NCI-H1105 (cell line): ENCODE measurements around the gene IRS1.

ENCODE experiments used
- DNase-seq: peaks from one replicate; lab custom pipeline; 2025; lab: John Stamatoyannopoulos, UW

IRS1 gene

DNA sequence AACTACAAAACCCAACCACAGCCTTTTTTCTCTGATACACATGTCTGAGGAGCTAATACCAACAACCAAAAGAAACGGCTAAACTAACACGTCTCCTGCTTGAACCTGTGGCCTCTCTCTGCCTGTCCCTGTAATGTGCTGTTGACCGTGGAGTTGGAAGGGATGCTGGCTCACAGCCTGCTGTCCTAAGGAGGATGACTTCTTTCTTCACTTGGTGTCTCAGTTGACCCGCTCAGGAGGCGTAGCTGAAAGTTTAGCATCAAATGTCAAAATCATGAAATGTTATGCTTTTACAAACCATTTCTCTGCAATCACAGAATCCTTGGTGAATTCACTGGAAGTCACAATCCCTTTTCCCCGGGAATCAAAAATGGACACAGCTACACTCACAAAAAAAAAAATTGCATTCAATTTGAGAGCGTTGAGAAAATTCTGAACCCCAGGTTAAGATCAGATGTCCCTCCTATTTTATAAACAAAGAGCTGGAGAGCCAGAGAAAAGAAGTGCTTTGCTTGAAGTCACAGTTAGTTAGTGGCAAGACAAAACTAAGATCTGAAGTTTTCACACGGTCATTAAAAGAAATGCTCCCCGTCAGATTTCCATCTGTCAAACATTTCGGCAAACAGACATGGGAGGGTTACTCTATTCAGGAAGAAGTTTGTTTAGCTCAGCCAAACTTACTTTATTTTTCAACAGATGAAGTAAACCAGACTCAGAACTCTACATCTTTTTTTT lies 74.3 kb downstream of the IRS1 start:
- DNase-seq = no peak

DNA sequence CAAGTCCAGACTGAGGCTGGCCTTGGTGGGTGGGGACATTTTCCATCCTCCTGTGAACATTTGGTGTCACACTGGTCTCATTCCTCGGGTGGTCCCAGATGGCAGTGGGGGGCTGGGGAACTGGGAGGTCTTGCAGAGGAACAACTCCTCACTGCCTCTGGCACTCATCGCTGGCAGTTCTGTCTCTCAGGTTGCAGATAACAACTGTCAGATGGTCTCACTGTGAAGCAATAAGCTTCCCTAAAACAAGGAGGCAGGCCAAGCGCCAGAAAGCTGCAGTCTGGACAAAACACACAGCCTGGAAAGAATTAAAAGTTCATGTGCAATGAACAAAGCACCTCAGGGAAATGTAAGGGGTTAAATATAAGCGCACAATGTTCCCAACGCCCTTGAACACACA lies 78.1 kb downstream of the IRS1 start:
- DNase-seq = no peak

- DNase-seq = no peak
Measured at GRCh38 chr2:226720948-226721347, 78.7 kb downstream of the IRS1 start.

GRCh38 chr2:226717719-226718118 lies 81.9 kb downstream of the IRS1 start:
- DNase-seq = no peak

DNA sequence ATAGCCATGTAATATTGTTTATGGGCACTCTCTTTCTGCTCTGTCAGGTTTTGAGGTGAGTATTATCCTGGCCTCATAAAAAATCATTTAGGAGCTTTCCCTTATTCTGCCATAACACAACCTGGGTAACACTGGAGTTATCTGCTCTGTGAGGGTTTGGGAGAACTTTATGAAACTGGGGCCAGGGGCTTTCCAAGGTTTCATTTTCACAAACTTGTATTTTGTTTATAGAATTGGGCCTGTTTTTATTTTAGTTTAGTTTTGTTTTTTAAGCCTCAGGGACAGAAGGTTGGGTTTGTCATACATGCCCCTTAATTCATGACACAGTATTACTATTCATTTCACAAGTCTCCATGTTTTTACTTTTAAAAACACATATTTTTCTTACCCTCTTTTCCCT lies 83.5 kb downstream of the IRS1 start:
- no peak for DNase-seq

- no peak for DNase-seq
Measured at GRCh38 chr2:226715347-226715990, 84.2 kb downstream of the IRS1 start.

- DNase-seq = no peak
Measured at GRCh38 chr2:226712941-226713340, 86.7 kb downstream of the IRS1 start.

GRCh38 chr2:226711606-226712296 lies 87.9 kb downstream of the IRS1 start:
- DNase-seq = no peak

GRCh38 chr2:226707499-226707898 lies 92.1 kb downstream of the IRS1 start:
- no peak for DNase-seq

DNA sequence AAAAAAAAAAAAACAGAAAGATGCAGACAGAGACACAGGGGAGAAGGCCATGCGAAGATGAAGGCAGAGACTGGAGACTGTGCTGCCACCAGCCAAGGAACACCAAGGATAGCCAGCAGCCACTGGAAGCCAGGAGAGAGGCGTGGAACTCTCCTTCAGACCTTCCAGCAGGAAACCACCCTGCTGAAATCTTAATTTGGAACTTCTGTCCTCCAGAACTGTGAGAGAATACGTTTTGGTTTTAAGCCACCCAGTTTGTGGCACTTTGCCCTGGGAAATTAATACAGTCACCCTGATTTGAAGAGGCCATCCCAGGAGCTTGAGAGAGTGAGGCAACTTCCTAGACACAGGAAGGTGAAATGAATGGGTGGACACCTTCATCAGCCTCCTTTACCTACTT lies 93.7 kb downstream of the IRS1 start:
- no peak for DNase-seq

- no peak for DNase-seq
Measured at GRCh38 chr2:226705133-226705886, 94.3 kb downstream of the IRS1 start.

GRCh38 chr2:226703514-226703913 lies 96.1 kb downstream of the IRS1 start:
- DNase-seq = no peak

- no peak for DNase-seq
Measured at GRCh38 chr2:226702376-226702775, 97.2 kb downstream of the IRS1 start.

- no peak for DNase-seq
Measured at GRCh38 chr2:226701052-226701451, 98.6 kb downstream of the IRS1 start.

DNA sequence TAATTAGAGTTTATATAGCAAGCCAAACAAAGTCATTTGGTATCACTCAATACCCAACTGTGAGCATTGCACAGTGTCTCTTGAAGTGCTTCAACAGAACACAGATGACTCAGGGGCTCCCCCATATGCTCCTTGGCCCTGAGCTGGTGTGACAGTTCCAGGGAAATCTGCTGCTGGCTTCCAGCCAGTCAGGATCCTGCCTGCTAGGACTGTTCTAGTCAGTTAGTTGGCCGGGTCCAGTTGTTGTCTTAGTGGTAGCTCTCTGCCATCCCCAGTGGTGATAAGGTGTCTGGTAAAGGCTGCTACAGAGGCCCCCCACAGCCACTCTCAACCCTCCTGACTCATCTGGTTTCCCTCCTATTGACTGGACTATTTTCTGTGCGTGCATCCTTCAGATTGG lies 100.3 kb downstream of the IRS1 start:
- no peak for DNase-seq

- DNase-seq = no peak
Measured at GRCh38 chr2:226698671-226699070, 100.9 kb downstream of the IRS1 start.

DNA sequence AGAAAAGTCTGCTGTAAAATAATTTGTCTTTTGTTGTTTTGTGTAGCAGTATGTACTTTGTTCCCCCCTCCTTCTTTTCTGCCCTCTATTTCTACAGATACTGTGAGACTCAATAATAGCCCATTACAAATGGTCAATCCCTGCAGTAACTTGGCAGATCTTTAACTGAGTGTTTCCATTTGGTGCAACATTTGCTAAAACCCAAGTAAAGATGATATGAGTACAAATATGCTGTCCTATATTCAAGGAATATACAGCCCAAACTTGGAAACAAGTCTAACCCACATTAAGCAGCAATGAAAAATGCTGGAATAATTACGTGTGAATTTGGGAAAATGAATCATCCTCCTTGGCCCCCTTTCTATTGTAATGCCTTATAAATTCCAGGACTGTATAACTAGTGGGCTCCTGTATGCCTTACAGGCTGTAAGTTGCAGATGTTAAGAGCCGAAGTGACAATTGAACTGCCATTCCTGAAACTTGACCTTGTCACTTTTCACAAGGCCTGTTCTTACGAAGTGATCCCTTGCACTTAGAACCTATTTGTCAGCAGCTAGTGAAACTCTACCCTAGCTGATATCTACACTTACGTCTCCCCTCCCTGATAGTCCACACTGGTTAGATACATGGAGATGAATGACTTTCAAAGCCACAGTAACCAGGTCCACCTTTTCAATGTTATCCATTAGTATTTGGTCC lies 104.9 kb downstream of the IRS1 start:
- no peak for DNase-seq

GRCh38 chr2:226694149-226694548 lies 105.5 kb downstream of the IRS1 start:
- no peak for DNase-seq

DNA sequence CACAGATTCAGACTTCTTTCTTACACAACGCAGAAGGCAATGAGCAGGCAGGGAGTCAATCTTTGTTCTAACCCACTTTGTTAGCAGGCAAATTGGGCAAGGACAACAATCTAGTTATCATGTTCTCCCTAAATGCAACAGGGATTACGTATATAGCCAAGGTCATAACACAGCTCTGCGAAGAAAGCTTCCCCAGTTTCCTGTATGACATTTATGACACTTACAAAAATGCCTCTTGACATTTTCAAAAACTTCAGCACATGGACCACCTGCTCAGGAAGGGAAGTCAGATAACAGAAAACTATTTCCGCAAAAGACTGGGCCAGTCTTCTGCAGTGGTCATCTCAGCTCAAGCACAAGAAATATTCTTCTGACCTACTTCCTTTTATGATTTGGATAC lies 106.1 kb downstream of the IRS1 start:
- no peak for DNase-seq

DNA sequence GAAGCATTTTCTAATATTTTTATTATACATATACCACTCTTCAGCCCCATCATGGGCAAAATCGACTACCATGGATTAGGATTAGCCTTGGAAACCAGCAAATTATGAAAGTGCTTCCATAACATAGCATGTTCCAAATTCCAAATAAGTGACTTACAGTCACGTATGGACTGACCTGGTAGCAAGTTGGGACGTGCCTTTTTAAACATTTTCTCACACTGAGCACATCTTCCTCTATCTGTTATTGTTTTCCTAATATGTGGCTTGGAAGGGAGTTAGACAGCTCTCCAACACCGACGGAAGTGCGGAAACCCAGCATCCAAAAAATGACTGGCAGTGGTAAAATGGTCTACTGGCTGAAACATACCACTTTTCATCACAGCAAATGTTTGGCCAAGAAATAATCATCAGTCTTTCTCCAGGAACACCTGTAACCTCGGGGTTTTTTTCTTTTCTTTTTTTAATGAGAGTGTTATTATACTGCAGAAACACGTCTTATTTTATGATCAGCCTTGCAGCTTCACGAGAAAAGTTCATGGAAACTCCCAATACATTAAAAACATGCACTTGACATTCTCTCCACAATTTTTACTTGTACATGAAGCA lies 107.0 kb downstream of the IRS1 start:
- DNase-seq = no peak

GRCh38 chr2:226691255-226691654 lies 108.4 kb downstream of the IRS1 start:
- DNase-seq = no peak
